CD4-positive, alpha-beta T cell treated with Interleukin-4 for 4 hours (primary cell): ENCODE data around the gene GSG1L.

Source experiments
- DNase-seq: peaks from one replicate; pipeline ENCODE4 v3.0.0-alpha.2; 2020

Gene GSG1L

GRCh38 chr16:27767971-27768591 lies 295.4 kb downstream of the GSG1L start:
- no peak for DNase-seq

- no peak for DNase-seq
These were observed 296.4 kb downstream of the GSG1L start for GRCh38 chr16:27767081-27767480.

- DNase-seq, result no peak
These were observed 297.1 kb downstream of the GSG1L start for GRCh38 chr16:27766236-27766925.

GRCh38 chr16:27764869-27765675 lies 298.4 kb downstream of the GSG1L start:
- DNase-seq, result no peak

GRCh38 chr16:27764427-27764826 lies 299.1 kb downstream of the GSG1L start:
- DNase-seq, result no peak

- no peak for DNase-seq
These were observed 301.1 kb downstream of the GSG1L start for GRCh38 chr16:27762441-27762840.

- no peak for DNase-seq
These were observed 301.7 kb downstream of the GSG1L start for GRCh38 chr16:27761816-27762215.

- no peak for DNase-seq
These were observed 302.7 kb downstream of the GSG1L start for GRCh38 chr16:27760789-27761176.

- DNase-seq, result no peak
These were observed 303.3 kb downstream of the GSG1L start for GRCh38 chr16:27759967-27760788.

- DNase-seq, result no peak
These were observed 304.1 kb downstream of the GSG1L start for GRCh38 chr16:27759301-27759871.

- no peak for DNase-seq
These were observed 305.0 kb downstream of the GSG1L start for GRCh38 chr16:27758544-27758943.

- no peak for DNase-seq
These were observed 307.1 kb downstream of the GSG1L start for GRCh38 chr16:27756206-27756970.

- no peak for DNase-seq
These were observed 308.5 kb downstream of the GSG1L start for GRCh38 chr16:27754788-27755690.

- no peak for DNase-seq
These were observed 310.0 kb downstream of the GSG1L start for GRCh38 chr16:27753563-27753962.

GRCh38 chr16:27752241-27752640 lies 311.3 kb downstream of the GSG1L start:
- no peak for DNase-seq

GRCh38 chr16:27751676-27752075 lies 311.8 kb downstream of the GSG1L start:
- no peak for DNase-seq

GRCh38 chr16:27751233-27751632 lies 312.3 kb downstream of the GSG1L start:
- no peak for DNase-seq

GRCh38 chr16:27749946-27750345 lies 313.6 kb downstream of the GSG1L start:
- DNase-seq, result no peak

GRCh38 chr16:27749547-27749875 lies 314.0 kb downstream of the GSG1L start:
- no peak for DNase-seq

GRCh38 chr16:27748868-27749546 lies 314.5 kb downstream of the GSG1L start:
- DNase-seq, result peak; percentile 34
